AG09309 (cell line): ENCODE results near the gene ENTPD8.
A peak's percentile ranks its signal among the peaks of the same experiment; 100 is the strongest.

Experiments used
- DNase-seq: peaks from one replicate; pipeline ENCODE4 v3.0.0-alpha.2; 2010; ENCODE audit warnings: low read depth
- H3K4me3 ChIP-seq: 2 replicates; pipeline ENCODE4 v1.5.1; 2011; ENCODE audit warnings: mild to moderate bottlenecking, low read depth, low read length, moderate library complexity; ENCODE audit not compliant: control insufficient read depth
- CTCF ChIP-seq: IDR thresholded peaks from 2 replicates; pipeline ENCODE4 v1.5.1; 2011; ENCODE audit warnings: mild to moderate bottlenecking, low read depth, low read length, inconsistent platforms; ENCODE audit not compliant: insufficient read depth, control insufficient read depth; ENCODE audit errors: missing control alignments

Gene ENTPD8

DNA sequence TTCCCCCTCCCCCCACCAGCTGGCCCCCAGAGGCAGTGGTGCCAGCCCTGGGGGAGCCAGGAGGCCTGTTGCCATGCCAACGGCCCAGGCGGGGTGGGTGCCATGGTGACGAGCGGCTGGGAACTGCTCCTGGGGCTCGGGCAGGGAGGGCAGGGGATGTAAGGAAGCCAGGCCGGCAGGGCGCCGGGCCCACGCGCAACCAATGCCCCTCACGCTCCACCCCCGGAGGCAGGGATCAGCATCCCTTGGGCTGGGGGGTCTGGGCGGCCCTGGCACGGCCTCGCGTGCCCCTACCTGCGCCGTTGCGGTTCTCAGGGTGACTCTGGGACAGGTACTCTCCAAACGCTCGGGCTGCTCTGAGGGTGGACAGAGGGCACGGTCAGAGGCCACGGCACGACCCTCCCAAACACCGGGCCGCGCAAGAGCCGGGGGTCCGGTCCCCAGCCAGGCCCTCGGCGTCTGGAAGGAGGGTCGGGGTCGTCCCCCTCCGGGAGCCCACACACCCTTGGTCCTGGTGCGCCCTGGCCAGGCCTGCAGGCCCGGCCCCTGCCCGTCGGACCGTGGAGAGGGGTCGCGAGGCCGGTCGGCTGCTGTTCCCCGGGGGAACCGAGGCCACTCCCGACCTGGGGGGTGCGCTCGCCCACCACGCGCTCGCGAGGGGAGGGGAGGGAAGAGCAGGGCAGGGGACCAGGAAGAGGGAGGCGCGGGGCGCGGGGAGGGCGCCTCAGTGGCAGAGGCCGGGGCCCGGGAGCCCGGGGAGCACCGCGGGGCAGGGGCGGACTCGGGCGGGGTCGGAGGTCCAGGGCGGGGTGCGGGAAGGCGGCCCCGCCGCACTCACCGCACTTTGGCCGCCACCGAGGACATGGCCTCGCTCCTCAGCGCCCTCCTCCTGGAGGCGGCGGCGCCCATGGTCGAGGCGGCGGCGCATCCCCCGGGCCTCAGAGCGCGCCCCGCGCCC lies 17.3 kb upstream of the ENTPD8 start:
- DNase-seq, result no peak
- H3K4me3 ChIP-seq, result peak overlapping the region; percentile 61
- no peak for TF ChIP-seq CTCF

DNA sequence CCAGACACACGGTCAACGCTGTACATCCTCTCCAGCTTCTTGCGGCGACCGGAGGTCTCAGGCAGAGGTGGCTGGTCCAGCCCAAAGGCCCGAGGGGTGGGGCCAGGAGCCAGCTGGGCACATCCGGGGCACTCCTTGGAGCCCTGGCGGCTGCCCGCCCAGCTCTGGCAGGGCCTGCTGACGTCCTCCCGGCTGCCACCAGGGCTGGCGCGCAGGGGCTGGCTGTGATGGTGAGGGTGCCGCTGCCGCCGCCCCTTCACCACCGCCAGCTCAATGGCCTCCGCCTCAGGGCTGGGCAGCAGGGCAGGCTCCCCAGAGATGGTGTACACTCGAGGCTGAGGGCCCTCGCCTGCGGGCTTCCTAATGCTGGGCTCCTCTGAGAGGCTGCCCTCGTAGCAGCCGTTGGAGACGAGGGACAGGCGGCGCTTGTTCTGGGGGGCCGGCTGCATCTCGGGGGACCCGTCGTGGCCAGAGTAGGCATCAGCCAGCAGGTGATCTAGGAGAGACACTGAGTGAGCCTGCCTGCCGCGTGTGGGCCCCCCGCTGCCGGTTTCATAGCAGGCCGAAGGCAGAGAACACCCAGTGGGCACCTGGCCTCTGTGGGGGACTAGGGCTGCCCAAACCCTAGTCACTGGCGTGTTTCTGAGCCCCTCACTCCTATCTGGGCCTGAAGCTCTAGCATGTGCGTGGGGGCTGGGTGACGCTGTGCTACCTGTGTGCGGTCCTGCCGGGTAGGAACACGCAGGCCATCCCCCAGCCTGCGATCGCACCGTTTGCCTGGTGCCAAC lies 16.4 kb upstream of the ENTPD8 start:
- peak overlapping the region; percentile 61 for H3K4me3 ChIP-seq
- TF ChIP-seq CTCF, result no peak
- DNase-seq, result no peak

- H3K4me3 ChIP-seq, result no peak overlapping the region
- TF ChIP-seq CTCF, result no peak
- DNase-seq, result no peak
Measured at GRCh38 chr9:137456864-137457405, 15.8 kb upstream of the ENTPD8 start.

DNA sequence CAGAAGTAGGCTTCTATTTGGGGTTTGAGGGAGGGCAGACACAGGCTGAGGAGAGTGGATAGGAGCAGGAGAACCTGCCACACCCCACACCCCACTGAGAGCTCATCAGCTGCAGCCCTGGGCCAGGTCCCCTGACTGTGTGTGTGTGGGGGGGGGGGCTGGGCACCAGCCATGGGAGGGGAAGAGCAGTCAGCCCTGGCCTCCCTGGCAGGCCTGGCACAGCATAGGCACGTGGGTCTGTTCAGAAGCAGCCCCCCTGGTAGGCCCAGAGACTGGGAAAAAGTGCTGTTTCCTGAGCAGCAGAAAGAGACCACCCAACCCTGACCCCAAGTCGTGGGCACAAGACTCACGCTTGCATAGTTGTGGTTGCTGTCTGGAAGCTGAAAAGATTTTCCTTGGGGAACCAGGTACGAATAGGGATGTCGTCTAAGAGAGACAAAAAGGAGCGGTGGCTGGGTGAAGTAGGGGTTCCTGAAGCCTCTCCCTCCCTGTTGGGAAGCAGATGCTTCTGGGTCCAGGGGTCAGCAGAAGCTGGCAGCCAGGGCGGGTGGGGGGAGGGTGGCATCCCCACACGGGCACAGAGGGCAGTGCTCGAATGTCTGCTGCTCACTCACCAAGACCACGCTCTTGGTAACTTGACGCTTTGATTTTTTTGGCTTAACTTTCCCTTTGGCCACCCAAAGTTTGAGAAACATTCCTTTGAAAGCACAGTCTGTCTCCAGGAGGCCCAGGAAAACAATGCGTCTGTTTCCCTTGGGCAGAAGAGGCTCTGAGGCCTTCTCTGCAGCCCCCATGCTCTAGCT lies 15.1 kb upstream of the ENTPD8 start:
- DNase-seq, result no peak
- H3K4me3 ChIP-seq, result no peak overlapping the region
- no peak for TF ChIP-seq CTCF

DNA sequence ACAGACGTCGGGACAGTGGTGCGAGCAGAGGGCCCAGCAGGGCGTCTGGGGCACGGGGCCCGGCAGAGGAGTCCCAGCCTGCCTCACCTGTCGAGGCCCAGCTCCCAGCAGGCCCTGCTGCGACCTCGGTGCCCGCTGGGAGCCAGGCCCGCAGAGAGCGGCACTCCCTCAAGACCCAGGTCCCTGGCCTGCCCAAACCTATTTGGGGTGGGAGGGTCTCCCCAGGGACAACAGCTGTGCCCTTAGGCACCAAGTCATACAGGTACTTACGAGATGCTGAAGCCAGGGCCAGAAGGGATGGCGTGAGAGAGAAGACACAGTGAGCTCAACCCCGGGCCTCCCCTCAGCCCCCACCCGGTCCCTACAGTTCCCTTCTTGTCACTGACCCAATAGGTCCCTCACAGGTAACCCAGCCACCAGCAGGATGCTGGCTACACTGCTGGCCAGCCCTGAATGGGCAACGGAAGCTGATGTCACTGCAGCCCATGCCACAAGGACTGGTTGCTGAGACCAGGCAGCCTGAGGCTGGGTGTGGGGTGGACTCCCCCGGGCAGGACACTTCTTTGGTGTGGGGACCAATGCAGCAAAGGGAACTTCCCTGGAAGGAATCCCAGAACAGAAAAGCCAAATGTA lies 14.3 kb upstream of the ENTPD8 start:
- H3K4me3 ChIP-seq, result no peak overlapping the region
- TF ChIP-seq CTCF, result no peak
- no peak for DNase-seq
